Muscle layer of duodenum (tissue), 2 donors: ENCODE results near the gene NPIPB8.
"Not testable (repeated sequence)": the region's sequence is repeated elsewhere in the genome, so short reads cannot be mapped to it uniquely, and the experiment has no call there.

Experiments used
- H3K27ac ChIP-seq: one replicate; pipeline ENCODE4 v1.7.0; 2013; ENCODE audit warnings: mild to moderate bottlenecking, low read length
- H3K27me3 ChIP-seq: one replicate; pipeline ENCODE4 v1.7.0; 2013; ENCODE audit warnings: low read depth, mild to moderate bottlenecking, control low read depth, low read length
- H3K36me3 ChIP-seq, 2 donors: one replicate each; pipeline ENCODE4 v1.7.0; 2013; ENCODE audit warnings: low read length in 2 of 2, control low read depth in 1 of 2, mild to moderate bottlenecking in 1 of 2; ENCODE audit not compliant: insufficient read depth in 2 of 2, control insufficient read depth in 1 of 2
- H3K4me1 ChIP-seq, 2 donors: one replicate each; pipeline ENCODE4 v1.7.0; 2013; ENCODE audit warnings: low read length in 2 of 2, mild to moderate bottlenecking in 2 of 2, control low read depth in 1 of 2, moderate library complexity in 1 of 2; ENCODE audit not compliant: insufficient read depth in 2 of 2, control insufficient read depth in 1 of 2
- H3K4me3 ChIP-seq, 2 donors: one replicate each; pipeline ENCODE4 v1.7.0; 2013; ENCODE audit warnings: low read length in 2 of 2, low read depth in 1 of 2, mild to moderate bottlenecking in 1 of 2
- H3K9me3 ChIP-seq, 2 donors: one replicate each; pipeline ENCODE4 v1.7.0; 2013; ENCODE audit warnings: low read length in 2 of 2, control low read depth in 1 of 2, mild to moderate bottlenecking in 1 of 2; ENCODE audit not compliant: control insufficient read depth in 1 of 2
- donor health status: healthy.

The NPIPB8 gene

DNA sequence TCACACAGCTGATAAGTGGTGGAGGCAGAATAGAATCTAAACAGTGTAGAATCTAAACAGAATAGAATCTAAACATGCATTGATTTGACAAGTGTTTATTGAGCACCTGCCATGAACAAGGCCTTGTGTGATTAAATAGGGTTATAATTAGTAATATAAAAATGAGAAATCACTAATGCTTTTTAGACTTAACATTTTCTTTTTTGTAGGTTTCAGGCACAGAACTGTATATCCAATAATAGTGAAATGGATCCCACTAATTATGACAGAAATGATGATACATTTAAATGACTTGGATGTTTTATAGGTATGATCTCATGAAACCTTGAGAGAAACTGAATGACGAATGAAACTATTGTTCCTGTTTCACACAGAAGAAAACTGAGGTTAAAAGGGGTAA lies at the start of gene NPIPB8:
TSS of gene NPIPB8 (plus strand) at position 301 of the 400 bp plus-strand sequence. CDS start 296 bp downstream, outside the sequence.
- not testable (repeated sequence) for H3K4me3 ChIP-seq, H3K4me1 ChIP-seq, H3K27me3 ChIP-seq, H3K9me3 ChIP-seq, H3K36me3 ChIP-seq, H3K27ac ChIP-seq

DNA sequence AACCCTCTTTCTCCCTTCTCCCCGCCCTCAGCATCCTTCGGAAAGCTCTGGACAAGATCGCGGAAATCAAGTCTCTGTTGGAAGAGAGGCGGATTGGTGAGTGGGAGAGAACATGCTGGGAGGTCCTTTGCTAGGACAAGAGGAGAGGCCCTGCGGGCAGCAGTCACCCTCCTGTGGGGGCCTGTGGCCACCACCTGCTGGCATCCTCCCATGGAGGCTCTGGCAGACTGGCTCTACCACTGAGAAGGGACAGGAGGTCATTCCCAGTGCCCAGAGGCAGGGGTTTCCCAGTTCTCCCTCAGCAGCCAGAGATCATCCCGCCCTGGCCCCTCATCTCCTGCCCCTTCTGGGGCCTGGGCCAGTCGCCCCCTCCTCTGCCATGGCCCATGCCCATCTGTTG lies 48.8 kb upstream of the NPIPB8 start:
- Histone ChIP-seq H3K36me3 (peaks cover 19 to 66% of the 10 kb centered on the region in 2 donors), H3K27me3 (no peaks in the 10 kb centered on the region), H3K9me3 (no peaks in the 10 kb centered on the region), H3K4me3 (no peak overlapping the region), H3K4me1 (no peaks in the 10 kb centered on the region), H3K27ac (no peak overlapping the region)

DNA sequence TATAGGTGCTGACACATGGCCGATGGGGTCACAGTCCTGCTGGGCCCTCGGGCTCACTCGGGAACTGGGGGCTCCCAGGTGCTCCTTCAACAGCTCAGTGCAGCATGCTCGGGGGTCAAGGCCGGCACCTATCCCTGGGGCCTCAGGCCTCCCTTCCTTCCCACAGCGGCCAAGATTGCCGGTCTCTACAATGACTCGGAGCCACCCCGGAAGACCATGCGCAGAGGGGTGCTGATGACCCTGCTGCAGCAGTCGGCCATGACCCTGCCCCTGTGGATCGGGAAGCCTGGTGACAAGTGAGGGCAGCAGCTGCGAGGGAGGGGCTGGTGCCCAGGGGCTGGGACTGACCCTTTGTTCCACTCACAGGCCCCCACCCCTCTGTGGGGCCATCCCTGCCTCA lies 47.9 kb upstream of the NPIPB8 start:
- Histone ChIP-seq H3K4me1 (no peaks in the 10 kb centered on the region), H3K27me3 (no peaks in the 10 kb centered on the region), H3K27ac (no peak overlapping the region), H3K36me3 (peaks cover 19 to 63% of the 10 kb centered on the region in 2 donors), H3K9me3 (no peaks in the 10 kb centered on the region), H3K4me3 (no peak overlapping the region)

DNA sequence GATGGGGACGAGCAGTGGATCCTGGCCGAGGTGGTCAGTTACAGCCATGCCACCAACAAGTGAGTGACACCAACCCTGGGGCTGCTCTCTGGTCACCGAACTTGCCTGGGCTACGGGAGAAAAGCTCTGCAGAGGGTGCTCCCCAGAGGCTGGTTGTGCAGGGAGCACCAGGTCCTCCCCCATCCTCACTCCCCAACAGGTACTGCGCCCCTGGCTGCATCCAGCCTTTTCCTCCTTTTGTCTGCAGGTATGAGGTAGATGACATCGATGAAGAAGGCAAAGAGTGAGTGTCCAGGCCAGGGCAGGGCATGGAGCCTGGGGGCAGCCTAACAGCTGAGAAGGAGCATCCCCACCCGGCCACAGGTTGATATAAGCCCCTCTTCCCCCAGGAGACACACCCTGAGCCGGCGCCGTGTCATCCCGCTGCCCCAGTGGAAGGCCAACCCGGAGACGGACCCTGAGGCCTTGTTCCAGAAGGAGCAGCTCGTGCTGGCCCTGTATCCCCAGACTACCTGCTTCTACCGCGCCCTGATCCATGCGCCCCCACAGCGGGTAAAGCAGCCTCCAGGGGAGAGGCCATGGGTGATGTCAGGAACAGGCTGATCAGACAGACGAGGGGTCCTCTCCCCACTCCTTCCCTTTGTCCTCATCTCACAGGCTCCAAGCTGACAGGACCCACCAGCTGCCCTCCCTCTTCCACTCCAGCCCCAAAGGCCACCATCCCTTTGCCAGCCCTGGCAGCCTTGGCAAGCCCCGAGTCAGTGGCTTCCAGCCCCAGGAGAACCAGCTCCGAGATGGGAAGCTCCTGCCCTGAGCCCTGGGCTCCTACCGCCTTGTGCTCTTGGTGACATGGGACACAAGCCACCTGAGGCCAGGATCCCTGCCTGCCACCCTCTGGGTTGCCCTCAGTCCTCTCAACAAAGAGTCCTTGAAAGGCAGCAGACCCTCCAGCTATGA lies 47.2 kb upstream of the NPIPB8 start:
- Histone ChIP-seq H3K4me1 (no peaks in the 10 kb centered on the region), H3K27me3 (no peaks in the 10 kb centered on the region), H3K4me3 (no peak overlapping the region), H3K27ac (no peak overlapping the region), H3K36me3 (peaks cover 13 to 55% of the 10 kb centered on the region in 2 donors), H3K9me3 (no peaks in the 10 kb centered on the region)

DNA sequence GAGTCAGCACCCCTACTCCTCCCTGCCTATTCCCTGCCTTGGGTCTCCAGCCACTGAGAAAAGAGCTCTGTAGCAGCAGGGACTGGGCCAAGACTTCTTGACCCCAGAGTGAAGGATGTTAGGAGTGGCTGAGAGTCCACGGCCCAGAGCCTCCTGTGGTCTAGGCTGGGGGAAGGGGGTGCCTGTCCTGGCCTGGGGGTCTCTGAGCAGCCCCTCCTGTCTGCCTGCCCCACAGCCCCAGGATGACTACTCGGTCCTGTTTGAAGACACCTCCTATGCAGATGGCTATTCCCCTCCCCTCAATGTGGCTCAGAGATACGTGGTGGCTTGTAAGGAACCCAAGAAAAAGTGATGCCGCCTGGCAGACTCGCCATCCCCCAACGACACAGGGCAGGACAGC lies 46.5 kb upstream of the NPIPB8 start:
- H3K27ac ChIP-seq: no peak overlapping the region
- no peaks in the 10 kb centered on the region for H3K27me3 ChIP-seq
- H3K9me3 ChIP-seq: no peaks in the 10 kb centered on the region
- H3K36me3 ChIP-seq: peaks cover 9 to 50% of the 10 kb centered on the region in 2 donors
- H3K4me3 ChIP-seq: no peak overlapping the region
- H3K4me1 ChIP-seq: peaks cover 0 to under 1% of the 10 kb centered on the region in 2 donors

DNA sequence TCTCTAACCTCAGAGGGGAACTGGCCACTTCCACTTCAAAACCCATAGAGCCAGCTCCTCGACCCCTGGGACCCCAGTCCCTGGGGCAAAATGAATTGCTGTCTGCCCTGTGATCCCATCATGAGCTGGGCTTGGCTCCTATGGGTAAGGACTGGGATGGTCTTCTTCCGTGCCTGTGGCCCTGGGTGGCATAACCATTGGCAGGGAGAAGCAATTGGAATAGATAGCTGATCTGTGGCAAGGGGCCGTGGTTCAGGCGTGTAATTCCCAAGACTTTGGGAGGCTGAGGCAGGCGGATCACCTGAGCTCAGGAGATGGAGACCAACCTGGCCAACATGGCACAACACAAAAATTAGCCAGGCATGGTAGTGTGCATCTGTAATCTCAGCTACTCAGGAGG lies 45.4 kb upstream of the NPIPB8 start:
- Histone ChIP-seq H3K4me3 (no peak overlapping the region), H3K27me3 (no peaks in the 10 kb centered on the region), H3K4me1 (peaks cover 0 to 12% of the 10 kb centered on the region in 2 donors), H3K9me3 (no peaks in the 10 kb centered on the region), H3K36me3 (peaks cover 9 to 40% of the 10 kb centered on the region in 2 donors), H3K27ac (no peak overlapping the region)

DNA sequence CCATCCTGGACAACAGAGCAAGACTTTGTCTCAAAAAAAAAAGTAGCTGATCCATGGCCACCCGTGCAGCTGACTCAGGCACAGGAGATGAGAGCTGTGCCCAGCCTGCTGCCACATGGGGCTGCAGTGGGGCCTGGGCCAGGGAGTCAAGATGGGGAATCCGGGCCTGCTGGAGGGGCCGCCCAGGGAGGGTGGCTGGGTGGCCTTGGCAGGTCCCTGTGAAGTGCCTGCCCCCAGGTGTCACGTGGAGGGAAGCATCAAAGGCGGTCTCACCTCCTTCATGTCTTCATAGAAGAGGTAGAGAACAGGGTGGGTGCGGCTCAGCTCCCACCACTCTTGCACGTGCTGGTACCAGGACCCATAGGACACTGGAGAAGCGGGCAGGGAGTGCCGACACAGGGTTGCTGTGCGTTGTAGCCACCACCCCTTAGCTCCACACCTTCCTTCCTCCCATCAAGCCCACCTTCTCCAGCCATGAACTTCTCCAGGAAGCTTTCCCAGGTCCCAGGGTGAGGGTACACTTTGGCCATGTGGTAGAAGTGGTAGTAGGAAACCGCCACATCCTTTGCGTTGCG lies 44.8 kb upstream of the NPIPB8 start:
- Histone ChIP-seq H3K4me1 (peaks cover 0 to 13% of the 10 kb centered on the region in 2 donors), H3K27me3 (no peaks in the 10 kb centered on the region), H3K36me3 (peaks cover 9 to 37% of the 10 kb centered on the region in 2 donors), H3K4me3 (no peak overlapping the region), H3K27ac (no peak overlapping the region), H3K9me3 (no peaks in the 10 kb centered on the region)

DNA sequence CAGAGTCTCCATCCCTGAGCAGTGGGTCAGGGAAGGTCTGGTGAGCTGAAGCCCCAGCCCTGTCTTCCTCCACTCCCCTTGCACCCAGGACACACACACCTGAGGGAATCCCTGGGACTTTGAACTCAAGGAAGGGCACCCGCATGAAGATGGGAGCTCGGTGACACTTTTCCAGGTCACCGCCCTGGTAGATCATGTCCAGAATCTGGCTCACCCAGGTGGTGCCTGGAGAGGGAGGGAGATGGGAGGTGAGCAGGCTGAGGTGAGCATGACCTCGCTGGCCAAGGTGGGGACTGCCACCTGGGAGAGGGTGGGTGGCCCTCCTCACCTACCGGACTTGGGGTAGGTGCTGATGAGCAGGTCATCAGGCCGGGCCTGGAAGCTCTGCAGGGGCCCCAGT lies 42.4 kb upstream of the NPIPB8 start:
- not testable (repeated sequence) for H3K27ac ChIP-seq, H3K27me3 ChIP-seq, H3K4me3 ChIP-seq, H3K9me3 ChIP-seq
- Histone ChIP-seq H3K4me1 (peaks cover 0 to 13% of the 10 kb centered on the region in 2 donors), H3K36me3 (peaks cover 0 to 16% of the 10 kb centered on the region in 2 donors)

DNA sequence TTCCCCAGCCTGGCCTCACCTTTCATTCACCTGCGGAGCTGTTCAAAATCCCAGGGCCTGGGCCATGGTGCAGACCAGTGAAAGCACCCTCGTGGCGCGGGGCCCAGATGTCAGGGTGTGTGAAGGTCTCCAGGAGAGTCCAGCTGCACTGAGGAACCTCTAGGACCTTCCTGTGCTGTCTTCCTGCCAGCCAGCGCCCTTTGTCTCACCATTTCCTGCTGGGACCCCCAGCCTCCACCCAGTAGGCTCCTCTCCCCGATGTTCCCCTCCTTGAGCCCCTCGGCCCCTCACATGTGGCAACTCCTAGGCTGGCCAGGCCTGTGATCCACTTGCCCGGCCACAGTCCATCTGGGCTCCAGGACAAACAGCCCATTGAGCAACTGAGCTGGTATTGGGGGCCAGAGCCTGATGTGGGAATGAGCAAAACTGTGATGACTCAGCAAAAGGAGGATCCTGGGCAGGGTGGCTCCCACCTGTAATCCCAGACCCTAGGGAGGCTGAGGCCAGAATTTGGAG lies 41.7 kb upstream of the NPIPB8 start:
- no peaks in the 10 kb centered on the region for H3K27me3 ChIP-seq
- H3K36me3 ChIP-seq: peaks cover 0 to 9% of the 10 kb centered on the region in 2 donors
- no peak overlapping the region for H3K4me3 ChIP-seq
- peaks cover 0 to 13% of the 10 kb centered on the region in 2 donors for H3K4me1 ChIP-seq
- H3K27ac ChIP-seq: no peak overlapping the region
- no peaks in the 10 kb centered on the region for H3K9me3 ChIP-seq

DNA sequence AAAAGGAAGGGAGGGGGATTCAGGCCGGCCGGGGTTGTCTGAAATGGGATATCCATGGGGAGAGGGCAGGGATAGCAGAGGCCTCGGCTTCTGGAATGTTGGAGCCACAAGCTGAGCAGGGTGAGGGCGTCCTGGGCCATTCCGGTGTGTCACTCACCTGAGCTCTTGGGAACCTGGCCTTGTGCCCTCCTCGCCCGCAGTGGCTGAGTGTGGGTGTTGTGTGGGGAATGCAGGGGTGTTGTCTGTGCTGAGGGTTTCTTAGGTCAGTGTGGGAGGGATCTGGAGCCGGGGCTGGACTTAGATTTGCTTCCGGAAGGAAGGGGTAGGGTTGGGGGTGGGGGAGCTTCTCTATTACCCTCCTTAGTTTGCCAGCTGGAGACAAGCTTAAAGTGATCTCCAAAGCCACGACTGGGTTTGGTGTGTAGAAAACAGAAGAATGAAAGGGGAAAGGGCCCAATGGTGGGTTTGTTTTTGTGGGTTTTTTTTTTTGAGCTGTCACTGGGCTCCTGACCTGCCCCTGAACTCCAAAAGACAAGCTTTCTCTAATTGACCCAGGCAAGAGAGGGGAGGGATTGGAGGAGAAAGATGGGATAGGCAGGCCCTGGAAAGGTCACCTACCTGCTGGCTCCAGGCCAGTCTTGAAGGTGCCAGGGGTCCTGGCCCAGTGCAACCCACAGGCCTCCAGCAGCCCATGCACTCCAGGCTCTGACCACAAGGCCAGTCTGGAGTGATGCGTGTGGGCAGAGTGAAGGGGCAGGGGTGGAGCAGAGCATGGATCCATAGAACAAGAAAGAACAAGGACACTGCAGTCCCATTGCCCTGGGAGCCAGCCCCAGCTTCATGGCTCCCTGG lies 40.8 kb upstream of the NPIPB8 start, which contains the start of gene SULT1A2:
TSS of gene SULT1A2 (minus strand) at position 211 of the 852 bp plus-strand sequence. CDS start 1,120 bp downstream, outside the sequence.
- H3K4me1 ChIP-seq: peaks cover 0 to 13% of the 10 kb centered on the region in 2 donors
- no peaks in the 10 kb centered on the region for H3K9me3 ChIP-seq
- H3K27me3 ChIP-seq: no peaks in the 10 kb centered on the region
- peaks cover 0 to 6% of the 10 kb centered on the region in 2 donors for H3K36me3 ChIP-seq
- no peak within 1 kb of the TSS for H3K4me3 ChIP-seq
- no peak within 1 kb of the TSS for H3K27ac ChIP-seq
